Measurements from ENCODE around the gene TCF7L2. TPM values are rescaled to one million over a fixed set of nuclear protein-coding genes. Genes with fewer than 3 reads are reported as not detected.
A peak's percentile ranks its signal among the peaks of the same experiment; 100 is the strongest.

The TCF7L2 gene
- polyA plus RNA-seq, 3 donors = 2.1 to 23.5 (median 6.1) TPM

DNA sequence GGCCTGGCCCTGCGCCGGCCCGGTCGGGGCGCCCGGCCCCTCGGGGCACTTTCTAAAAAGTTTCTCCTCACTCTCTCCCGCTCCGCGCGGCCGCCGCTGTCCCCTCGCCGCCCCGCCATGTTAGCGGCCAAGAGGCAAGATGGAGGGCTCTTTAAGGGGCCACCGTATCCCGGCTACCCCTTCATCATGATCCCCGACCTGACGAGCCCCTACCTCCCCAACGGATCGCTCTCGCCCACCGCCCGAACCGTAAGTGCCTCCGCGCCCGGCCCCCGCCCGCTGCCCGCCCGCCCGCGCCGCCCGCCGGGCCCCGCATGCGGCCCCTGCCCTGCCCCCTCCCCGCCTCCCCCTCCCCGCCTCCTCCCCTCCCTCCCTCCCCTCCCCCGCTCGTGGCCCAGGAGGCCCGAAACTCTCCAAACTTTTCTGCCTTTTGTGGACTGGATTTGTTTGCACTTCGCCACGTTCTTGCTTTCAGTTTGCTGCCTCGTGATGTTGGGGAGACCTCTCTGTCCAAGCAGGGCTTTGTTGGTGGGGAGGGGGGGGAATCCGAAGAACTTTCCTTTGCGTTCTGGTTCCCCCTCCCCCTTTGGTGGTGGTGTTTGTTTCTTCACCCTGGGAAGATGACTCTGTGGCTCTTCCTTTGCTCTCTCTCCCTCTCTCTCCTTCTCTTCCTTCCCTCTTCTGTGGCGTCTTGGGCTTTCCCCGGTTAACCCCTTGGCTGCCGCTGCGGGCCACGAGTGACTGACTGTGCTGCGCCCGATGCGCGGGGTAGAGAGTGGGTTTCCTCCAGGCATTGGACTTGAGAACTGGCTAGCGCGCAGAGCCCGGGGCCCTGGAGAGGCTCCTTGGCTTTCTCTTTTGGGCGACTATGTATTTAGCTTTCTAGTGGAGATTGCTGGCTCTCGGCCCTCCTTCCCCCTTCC, 1.6 kb downstream of the TCF7L2 start:
- Histone ChIP-seq H3K36me3 (replicated peaks in 1 of 2; ENCODE audit: control insufficient read depth in 1 of 2, insufficient read depth in 2 of 2, low read length in 2 of 2) (peaks cover 0 to 10% of the 10 kb centered on the region in 2 donors), H3K9ac (ENCODE audit: insufficient read depth, low read length, poor library complexity, severe bottlenecking) (peak overlapping the region; percentile 87), H3K27ac (ENCODE audit: low read depth in 1 of 2, low read length in 2 of 2) (peak overlapping the region; percentile 58 to 80), H3K4me1 (ENCODE audit: control insufficient read depth in 1 of 2, insufficient read depth in 2 of 2, low read length in 2 of 2) (peaks cover 31 to 40% of the 10 kb centered on the region in 2 donors), H3K9me3 (replicated peaks in 1 of 2; ENCODE audit: control insufficient read depth in 1 of 2, insufficient read depth in 1 of 2, low read length in 2 of 2) (no peaks in the 10 kb centered on the region), H2AFZ (ENCODE audit: insufficient read depth, low read depth, low read length, poor library complexity, severe bottlenecking) (peak overlapping the region; percentile 27), H3K4me2 (replicated peaks; ENCODE audit: extremely low read depth, low read length, poor library complexity, severe bottlenecking) (peak overlapping the region; percentile 85), H4K20me1 (ENCODE audit: insufficient read depth, low read length) (peaks cover 50% of the 10 kb centered on the region), H3K27me3 (ENCODE audit: control insufficient read depth in 2 of 2, insufficient read depth in 2 of 2, low read length in 2 of 2) (peaks cover 12 to 29% of the 10 kb centered on the region in 2 donors), H3K4me3 (replicated peaks in 1 of 3; ENCODE audit: low read depth in 2 of 3, low read length in 3 of 3) (peak overlapping the region; percentile 87 to 100 (median 88)), H3K79me2 (ENCODE audit: insufficient read depth, low read length) (peaks cover 40% of the 10 kb centered on the region)
- Mint-ChIP-seq H3K27ac (peak overlapping the region; percentile 89 to 99 (median 97)), H3K4me3 (peak overlapping the region; percentile 99), H3K9me3 (peaks cover 0 to 3% (median 0%) of the 10 kb centered on the region in 7 donors), H3K4me1 (peaks cover 45% of the 10 kb centered on the region), H3K36me3 (peaks cover 25 to 27% of the 10 kb centered on the region in 2 donors), H3K27me3 (ENCODE audit: low read depth in 3 of 3) (peaks cover 16 to 32% (median 32%) of the 10 kb centered on the region in 3 donors)
- WGBS (ENCODE audit: insufficient coverage) = 0% methylated on average over 29 of the region's 65 CpGs
- intact Hi-C loops (cut with micrococcal nuclease) = loop anchor here (2.0 to 10.0 kb wide), 6 partner anchors 77 to 431 kb away; no protein-coding TSS in a partner anchor
- DNase-seq = peak; percentile 73 to 93 (median 86)
- TF ChIP-seq, protein P1, sequence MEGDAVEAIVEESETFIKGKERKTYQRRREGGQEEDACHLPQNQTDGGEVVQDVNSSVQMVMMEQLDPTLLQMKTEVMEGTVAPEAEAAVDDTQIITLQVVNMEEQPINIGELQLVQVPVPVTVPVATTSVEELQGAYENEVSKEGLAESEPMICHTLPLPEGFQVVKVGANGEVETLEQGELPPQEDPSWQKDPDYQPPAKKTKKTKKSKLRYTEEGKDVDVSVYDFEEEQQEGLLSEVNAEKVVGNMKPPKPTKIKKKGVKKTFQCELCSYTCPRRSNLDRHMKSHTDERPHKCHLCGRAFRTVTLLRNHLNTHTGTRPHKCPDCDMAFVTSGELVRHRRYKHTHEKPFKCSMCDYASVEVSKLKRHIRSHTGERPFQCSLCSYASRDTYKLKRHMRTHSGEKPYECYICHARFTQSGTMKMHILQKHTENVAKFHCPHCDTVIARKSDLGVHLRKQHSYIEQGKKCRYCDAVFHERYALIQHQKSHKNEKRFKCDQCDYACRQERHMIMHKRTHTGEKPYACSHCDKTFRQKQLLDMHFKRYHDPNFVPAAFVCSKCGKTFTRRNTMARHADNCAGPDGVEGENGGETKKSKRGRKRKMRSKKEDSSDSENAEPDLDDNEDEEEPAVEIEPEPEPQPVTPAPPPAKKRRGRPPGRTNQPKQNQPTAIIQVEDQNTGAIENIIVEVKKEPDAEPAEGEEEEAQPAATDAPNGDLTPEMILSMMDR (IDR thresholded peaks at IDR 0.05) = no peak
